H1 (cell line): Measurements from ENCODE around the gene CCDC83.

ENCODE experiments used
- CEBPB ChIP-seq: IDR thresholded peaks from 2 replicates; pipeline ENCODE4 v1.6.1; 2012; ENCODE audit warnings: low read depth, low read length
- CREB1 ChIP-seq: IDR thresholded peaks from 2 replicates; pipeline ENCODE4 v1.6.1; 2012; ENCODE audit warnings: inconsistent platforms
- CTCF ChIP-seq, 3 experiments: IDR thresholded peaks; 1 replicate in 2 of 3; 2 replicates in 1 of 3; pipeline versions ENCODE4 v1.5.1 to v1.6.1; 2011; ENCODE audit warnings: low read length in 3 of 3, mild to moderate bottlenecking in 3 of 3, inconsistent platforms in 2 of 3, low read depth in 1 of 3, moderate library complexity in 1 of 3; ENCODE audit not compliant: insufficient read depth in 1 of 3; ENCODE audit errors: control extremely low read depth in 1 of 3
- GABPA ChIP-seq: IDR thresholded peaks from 2 replicates; pipeline ENCODE4 v1.6.1; 2011; ENCODE audit warnings: mild to moderate bottlenecking, low read length, moderate library complexity, borderline replicate concordance; ENCODE audit not compliant: insufficient read depth
- JUN ChIP-seq: IDR thresholded peaks from 2 replicates; pipeline ENCODE4 v1.6.1; 2011; ENCODE audit warnings: low read depth, mild to moderate bottlenecking, improper control_type of control experiment, low read length
- KDM1A ChIP-seq: fragments of 200-600, 300-600 bp; sonication (generic); IDR thresholded peaks from 2 replicates; pipeline ENCODE4 v1.7.1; 2016; ENCODE audit warnings: mild to moderate bottlenecking, low read length, borderline replicate concordance
- MAFK ChIP-seq: IDR thresholded peaks from 2 replicates; pipeline ENCODE4 v1.6.1; 2012; ENCODE audit warnings: low read depth, mild to moderate bottlenecking, improper control_type of control experiment, low read length
- POLR2A ChIP-seq, 2 experiments: IDR thresholded peaks; 1 replicate in 1 of 2; 2 replicates in 1 of 2; pipeline ENCODE4 v1.6.1; 2011; ENCODE audit warnings: low read depth in 2 of 2, low read length in 2 of 2, mild to moderate bottlenecking in 2 of 2; ENCODE audit errors: control extremely low read depth in 1 of 2
- POLR2AphosphoS5 ChIP-seq: IDR thresholded peaks from 2 replicates; pipeline ENCODE4 v1.6.1; 2011; ENCODE audit warnings: low read depth, low read length
- SIX5 ChIP-seq: IDR thresholded peaks from 2 replicates; pipeline ENCODE4 v1.6.1; 2011; ENCODE audit warnings: mild to moderate bottlenecking, low read depth, low read length

GRCh38 chr11:85941380-85941973 is 86.3 kb downstream of the CCDC83 start:
- TF ChIP-seq POLR2A (IDR thresholded peaks at IDR 0.05; ENCODE audit: control extremely low read depth in 1 of 2, low read depth in 2 of 2, low read length in 2 of 2), result no peak
- no peak for TF ChIP-seq CREB1
- peak; percentile 69 to 77 (median 71) for TF ChIP-seq CTCF (IDR thresholded peaks at IDR 0.05; ENCODE audit: control extremely low read depth in 1 of 3, insufficient read depth in 1 of 3, low read depth in 1 of 3, low read length in 3 of 3)
- no peak for TF ChIP-seq KDM1A
- TF ChIP-seq JUN, result no peak
- TF ChIP-seq GABPA, result no peak
- no peak for TF ChIP-seq CEBPB
- no peak for TF ChIP-seq MAFK
- no peak for TF ChIP-seq SIX5
- TF ChIP-seq POLR2AphosphoS5, result no peak
